ENCODE data around the gene SPARCL1. TPM values are rescaled to one million over a fixed set of nuclear protein-coding genes. Genes with fewer than 3 reads are reported as not detected.

SPARCL1 gene
- polyA plus RNA-seq, 1 donor (not counting 4 experiments of a cell fraction or from before 2014, with no cell fraction given): not detected

DNA sequence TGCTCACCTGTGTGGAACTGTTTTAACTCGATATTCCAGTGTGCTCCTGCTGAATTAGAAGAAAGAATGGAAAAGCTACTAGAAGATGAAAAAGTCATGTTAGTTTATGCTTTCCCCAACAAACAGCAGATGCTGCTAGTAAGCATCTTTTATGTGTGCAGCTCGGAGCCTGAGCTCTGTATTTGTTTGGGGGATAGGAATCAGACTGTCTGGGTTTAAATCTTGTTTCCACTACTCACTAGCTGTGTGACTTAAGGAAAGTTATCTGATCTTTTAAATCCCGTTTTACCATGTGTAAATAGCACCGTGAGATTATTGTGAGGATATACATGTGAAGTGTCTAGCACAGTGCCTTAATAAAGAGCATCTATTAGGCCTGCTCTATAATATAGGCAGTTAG is 24.0 kb upstream of the SPARCL1 start:
- dilution Hi-C loops (cut with MboI; ENCODE audit: extremely low pct_ligation_motif_present, low sequenced_read_pairs): no loop called here
- TF ChIP-seq, protein P1, sequence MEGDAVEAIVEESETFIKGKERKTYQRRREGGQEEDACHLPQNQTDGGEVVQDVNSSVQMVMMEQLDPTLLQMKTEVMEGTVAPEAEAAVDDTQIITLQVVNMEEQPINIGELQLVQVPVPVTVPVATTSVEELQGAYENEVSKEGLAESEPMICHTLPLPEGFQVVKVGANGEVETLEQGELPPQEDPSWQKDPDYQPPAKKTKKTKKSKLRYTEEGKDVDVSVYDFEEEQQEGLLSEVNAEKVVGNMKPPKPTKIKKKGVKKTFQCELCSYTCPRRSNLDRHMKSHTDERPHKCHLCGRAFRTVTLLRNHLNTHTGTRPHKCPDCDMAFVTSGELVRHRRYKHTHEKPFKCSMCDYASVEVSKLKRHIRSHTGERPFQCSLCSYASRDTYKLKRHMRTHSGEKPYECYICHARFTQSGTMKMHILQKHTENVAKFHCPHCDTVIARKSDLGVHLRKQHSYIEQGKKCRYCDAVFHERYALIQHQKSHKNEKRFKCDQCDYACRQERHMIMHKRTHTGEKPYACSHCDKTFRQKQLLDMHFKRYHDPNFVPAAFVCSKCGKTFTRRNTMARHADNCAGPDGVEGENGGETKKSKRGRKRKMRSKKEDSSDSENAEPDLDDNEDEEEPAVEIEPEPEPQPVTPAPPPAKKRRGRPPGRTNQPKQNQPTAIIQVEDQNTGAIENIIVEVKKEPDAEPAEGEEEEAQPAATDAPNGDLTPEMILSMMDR (optimal IDR thresholded peaks at IDR 0.05 in 1 of 3, IDR thresholded peaks at IDR 0.05 in 1 of 3, conservative IDR thresholded peaks at IDR 0.05 in 1 of 3; ENCODE audit: extremely low read depth in 1 of 3, insufficient read depth in 2 of 3, low read length in 3 of 3): no peak
- TF ChIP-seq EZH2 (IDR thresholded peaks at IDR 0.05; ENCODE audit: low read length): no peak

DNA sequence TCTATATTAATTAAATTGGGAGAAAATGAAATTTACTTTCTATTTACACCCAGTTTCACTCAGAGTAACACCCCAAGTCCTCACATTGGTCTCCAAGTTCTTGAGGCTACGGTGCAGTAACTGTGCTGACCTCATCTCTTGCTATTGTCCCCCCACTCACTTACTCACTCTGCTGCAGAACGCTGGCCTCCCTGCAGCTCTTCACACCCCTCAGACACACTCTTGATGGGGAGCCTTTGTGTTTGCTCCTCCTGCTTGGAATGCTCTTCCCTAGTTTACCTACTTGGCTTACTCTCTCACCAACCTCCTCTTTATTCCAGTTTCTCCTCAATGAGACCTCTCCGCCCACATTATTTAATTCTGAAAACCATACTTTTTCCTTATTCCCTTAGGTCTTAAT is 22.2 kb upstream of the SPARCL1 start:
- Histone ChIP-seq H3K9me3 (ENCODE audit: control insufficient read depth, low read depth, low read length) (no peaks in the 10 kb centered on the region), H3K4me2 (ENCODE audit: control insufficient read depth, extremely low read depth, insufficient read depth, low read depth, low read length) (no peak overlapping the region), H3K4me1 (ENCODE audit: control insufficient read depth, extremely low read depth, insufficient read depth, low read length) (peaks cover 4% of the 10 kb centered on the region), H3K9ac (ENCODE audit: control insufficient read depth, extremely low read depth, insufficient read depth, low read length) (no peak overlapping the region), H3K36me3 (ENCODE audit: control insufficient read depth in 2 of 2, extremely low read depth in 1 of 2, insufficient read depth in 2 of 2, low read length in 2 of 2) (no peaks in the 10 kb centered on the region), H3K27ac (ENCODE audit: control insufficient read depth, insufficient read depth, low read length) (no peak overlapping the region), H3K9me1 (ENCODE audit: control insufficient read depth, extremely low read depth, insufficient read depth, low read length) (no peaks in the 10 kb centered on the region), H4K20me1 (ENCODE audit: control insufficient read depth, extremely low read depth, insufficient read depth, low read length) (no peaks in the 10 kb centered on the region), H3K27me3 (ENCODE audit: control insufficient read depth, extremely low read depth, insufficient read depth, low read length) (no peaks in the 10 kb centered on the region), H3K79me2 (ENCODE audit: control insufficient read depth, insufficient read depth, low read length) (no peaks in the 10 kb centered on the region), H3K4me3 (ENCODE audit: control insufficient read depth in 2 of 3, extremely low read depth in 1 of 3, insufficient read depth in 2 of 3, low read depth in 1 of 3, low read length in 3 of 3) (no peak overlapping the region), H2AFZ (ENCODE audit: control insufficient read depth, low read length) (no peak overlapping the region)
- dilution Hi-C loops (cut with MboI; ENCODE audit: extremely low pct_ligation_motif_present, low sequenced_read_pairs): no loop called here
- TF ChIP-seq EZH2 (IDR thresholded peaks at IDR 0.05; ENCODE audit: low read length): no peak
- TF ChIP-seq, protein P1 (optimal IDR thresholded peaks at IDR 0.05 in 1 of 3, IDR thresholded peaks at IDR 0.05 in 1 of 3, conservative IDR thresholded peaks at IDR 0.05 in 1 of 3; ENCODE audit: extremely low read depth in 1 of 3, insufficient read depth in 2 of 3, low read length in 3 of 3): no peak
- FAIRE-seq: no peak
- DNase-seq (ENCODE audit: low read depth, low spot score): no peak

More for the DNA sequence above, 24.0 kb upstream of the SPARCL1 start:
- H3K4me1 ChIP-seq (ENCODE audit: control insufficient read depth, extremely low read depth, insufficient read depth, low read length): peaks cover 4% of the 10 kb centered on the region
- no peaks in the 10 kb centered on the region for H3K36me3 ChIP-seq (ENCODE audit: control insufficient read depth in 2 of 2, extremely low read depth in 1 of 2, insufficient read depth in 2 of 2, low read length in 2 of 2)
- no peak overlapping the region for H3K9ac ChIP-seq (ENCODE audit: control insufficient read depth, extremely low read depth, insufficient read depth, low read length)
- no peak for DNase-seq (ENCODE audit: low read depth, low spot score)
- peak; percentile 23 for FAIRE-seq
- no peak overlapping the region for H3K4me2 ChIP-seq (ENCODE audit: control insufficient read depth, extremely low read depth, insufficient read depth, low read depth, low read length)
- no peak overlapping the region for H2AFZ ChIP-seq (ENCODE audit: control insufficient read depth, low read length)
- no peak overlapping the region for H3K4me3 ChIP-seq (ENCODE audit: control insufficient read depth in 2 of 3, extremely low read depth in 1 of 3, insufficient read depth in 2 of 3, low read depth in 1 of 3, low read length in 3 of 3)
- H3K27me3 ChIP-seq (ENCODE audit: control insufficient read depth, extremely low read depth, insufficient read depth, low read length): no peaks in the 10 kb centered on the region
- no peaks in the 10 kb centered on the region for H3K9me1 ChIP-seq (ENCODE audit: control insufficient read depth, extremely low read depth, insufficient read depth, low read length)
- H4K20me1 ChIP-seq (ENCODE audit: control insufficient read depth, extremely low read depth, insufficient read depth, low read length): no peaks in the 10 kb centered on the region
- no peaks in the 10 kb centered on the region for H3K9me3 ChIP-seq (ENCODE audit: control insufficient read depth, low read depth, low read length)
- no peak overlapping the region for H3K27ac ChIP-seq (ENCODE audit: control insufficient read depth, insufficient read depth, low read length)
- no peaks in the 10 kb centered on the region for H3K79me2 ChIP-seq (ENCODE audit: control insufficient read depth, insufficient read depth, low read length)
